Regular cardiac myocyte (primary cell): ENCODE results near the gene SCUBE3. TPM values are rescaled to one million over a fixed set of nuclear protein-coding genes. Genes with fewer than 3 reads are reported as not detected.

Source experiments
- total RNA-seq: library from RNA; depleted of rRNA; stranded (reverse); fragments of >200 nt; gene quantifications from 2 replicates; pipeline ENCODE4 v1.2.3, GENCODE V29; 2014

Gene SCUBE3
- 26.5 and 132 TPM in 2 replicates for total RNA-seq

DNA sequence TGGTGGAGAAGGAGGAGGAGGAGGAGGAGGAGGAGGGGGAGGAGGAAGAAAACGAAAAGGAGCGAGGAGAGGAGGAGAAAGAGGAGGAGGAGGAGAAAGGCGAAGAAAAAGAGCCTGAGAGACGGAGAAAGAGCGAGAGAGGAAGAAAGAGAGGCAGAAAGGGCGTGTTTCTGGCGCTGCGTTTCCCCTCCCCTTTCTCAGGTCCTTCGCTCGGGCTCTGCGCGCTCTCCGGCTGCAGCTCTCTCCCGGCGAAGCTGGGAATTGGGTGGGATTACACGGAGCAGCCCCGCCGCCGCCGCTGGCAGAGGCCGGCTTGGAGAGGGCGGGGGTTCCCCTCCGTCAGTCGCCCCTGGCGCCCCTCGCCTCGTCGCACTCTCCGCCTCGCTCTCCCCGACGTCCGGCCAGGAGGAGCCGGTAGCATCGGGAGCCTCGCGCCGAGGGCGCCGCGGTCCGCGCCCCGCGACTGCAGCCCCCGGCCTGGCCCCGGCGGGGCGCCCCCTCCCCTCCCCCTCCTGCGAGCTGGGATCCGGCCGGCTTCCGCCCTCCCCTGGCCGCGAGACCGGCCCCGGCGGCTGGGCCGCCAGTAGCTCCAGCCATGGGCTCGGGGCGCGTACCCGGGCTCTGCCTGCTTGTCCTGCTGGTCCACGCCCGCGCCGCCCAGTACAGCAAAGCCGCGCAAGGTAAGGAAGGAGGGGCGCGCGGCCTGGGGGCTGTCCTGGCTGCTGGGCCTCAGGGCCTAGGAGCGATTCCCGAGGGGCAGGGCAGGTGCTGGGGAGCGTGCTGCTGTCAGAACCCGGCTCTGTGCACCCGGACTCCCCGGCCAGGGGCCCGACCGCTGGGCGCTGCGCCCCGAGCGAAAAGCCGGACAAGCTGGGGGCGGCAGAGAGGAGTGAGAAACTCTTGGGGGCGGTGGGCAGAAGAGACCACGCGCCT is at the start of gene SCUBE3:
Gene SCUBE3, plus strand, starts transcription at position 133 of the 933 bp plus-strand sequence. Its CDS starts 463 bp downstream, at position 596.

DNA sequence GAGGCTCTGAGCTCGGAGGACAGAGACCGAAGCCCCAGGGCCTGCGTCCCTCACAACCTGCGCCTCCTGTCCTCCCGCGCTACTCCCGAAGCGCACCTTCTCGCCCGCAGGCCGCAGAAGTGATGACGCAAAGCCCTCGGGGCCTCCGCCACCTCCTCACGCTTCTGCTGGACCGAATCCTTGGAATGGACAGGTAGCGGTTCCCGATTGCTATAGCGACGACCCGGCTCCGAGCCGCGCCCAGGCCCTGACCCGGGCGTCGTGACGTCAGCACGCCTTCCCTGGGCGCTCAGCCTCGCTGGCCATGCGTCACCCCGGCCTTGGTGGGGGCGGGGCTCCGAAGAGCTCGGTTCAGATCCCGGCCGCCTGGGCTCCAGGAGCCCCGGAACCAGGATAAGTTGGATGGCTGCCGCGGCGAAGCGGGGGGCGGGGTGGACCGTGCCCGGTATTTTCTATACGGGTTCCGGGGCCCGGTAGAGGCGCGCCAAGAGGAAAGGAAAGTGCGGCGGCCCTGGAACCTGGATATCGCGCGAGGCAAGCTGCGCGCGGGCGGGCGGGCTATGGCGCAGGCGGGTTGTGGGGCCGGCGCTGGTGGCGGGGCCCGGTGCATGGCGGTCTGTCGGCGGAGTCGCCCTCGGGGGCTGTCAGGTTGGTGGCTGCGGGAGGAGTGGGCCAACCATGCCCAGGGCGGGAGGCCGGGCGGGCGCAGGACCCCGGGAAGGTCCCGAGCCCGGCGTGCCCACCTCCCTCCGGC is 45.6 kb downstream of the SCUBE3 start, which contains the start of gene ZNF76:
Gene ZNF76, plus strand, starts transcription at position 542 of the 754 bp plus-strand sequence. CDS start 21,417 bp downstream, outside the sequence.

DNA sequence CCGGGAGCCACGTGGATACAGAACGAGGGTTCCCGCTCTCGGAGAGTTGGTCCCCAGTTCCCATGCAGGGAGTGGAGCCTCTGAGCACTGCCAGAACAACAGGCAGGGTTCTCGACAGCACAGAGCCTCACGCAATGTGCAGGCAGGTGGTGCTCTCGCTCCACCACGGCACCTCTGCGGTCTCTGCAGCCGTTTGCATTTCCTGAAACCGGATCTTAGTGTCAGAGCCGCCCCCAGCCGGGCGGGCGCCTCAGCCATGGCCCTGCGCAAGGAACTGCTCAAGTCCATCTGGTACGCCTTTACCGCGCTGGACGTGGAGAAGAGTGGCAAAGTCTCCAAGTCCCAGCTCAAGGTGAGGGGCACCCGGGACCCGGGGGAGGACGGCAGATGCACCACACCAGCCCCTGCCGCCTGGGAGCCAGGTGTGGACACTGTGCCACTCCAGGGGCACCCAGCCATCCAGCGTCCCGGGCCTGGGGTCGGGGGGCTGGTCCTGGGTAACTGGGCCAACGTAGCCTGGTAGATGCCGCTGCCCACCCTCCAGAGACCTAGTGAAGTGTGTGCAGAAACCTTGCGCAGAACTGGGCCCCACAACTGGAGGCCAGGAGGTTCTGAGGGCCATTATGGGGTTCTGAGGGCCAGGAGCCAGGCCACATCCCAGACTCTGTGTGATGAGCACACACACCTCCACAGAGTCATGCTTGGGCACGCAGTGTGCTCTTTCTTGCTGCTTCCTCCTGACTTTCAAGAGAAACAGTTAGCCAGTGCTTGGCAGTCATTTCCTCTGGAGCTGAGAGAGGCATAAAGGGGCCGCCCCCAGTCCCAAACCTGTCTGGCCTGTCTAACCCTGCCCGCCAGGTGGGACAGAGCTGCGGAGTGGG is 84.1 kb downstream of the SCUBE3 start, which contains the start of gene DEF6:
Gene DEF6, plus strand, starts transcription at position 218 of the 881 bp plus-strand sequence. Its CDS starts 39 bp downstream, at position 257.

Other genes with a start within 250 kb of the SCUBE3 start
- gene TCP11, start 72.6 kb upstream of the SCUBE3 start, total RNA-seq = 0.19 and 0.56 TPM in 2 replicates
- 14.1 and 14.6 TPM in 2 replicates for gene ZNF76, start 45.8 kb downstream of the SCUBE3 start, total RNA-seq
- 0.56 and 1.3 TPM in 2 replicates for gene DEF6, start 83.9 kb downstream of the SCUBE3 start, total RNA-seq
- gene PPARD, start 128.6 kb downstream of the SCUBE3 start, total RNA-seq = 5.1 and 13.0 TPM in 2 replicates
- 6.8 and 14.4 TPM in 2 replicates for gene FANCE, start 238.4 kb downstream of the SCUBE3 start, total RNA-seq